ENCODE data around the gene JADE2. TPM values are rescaled to one million over a fixed set of nuclear protein-coding genes. Genes with fewer than 3 reads are reported as not detected.
"Not testable (repeated sequence)": the region's sequence is repeated elsewhere in the genome, so short reads cannot be mapped to it uniquely, and the experiment has no call there.

JADE2 gene
- polyA plus RNA-seq, 4 donors: 3.9 to 12.8 (median 9.2) TPM

DNA sequence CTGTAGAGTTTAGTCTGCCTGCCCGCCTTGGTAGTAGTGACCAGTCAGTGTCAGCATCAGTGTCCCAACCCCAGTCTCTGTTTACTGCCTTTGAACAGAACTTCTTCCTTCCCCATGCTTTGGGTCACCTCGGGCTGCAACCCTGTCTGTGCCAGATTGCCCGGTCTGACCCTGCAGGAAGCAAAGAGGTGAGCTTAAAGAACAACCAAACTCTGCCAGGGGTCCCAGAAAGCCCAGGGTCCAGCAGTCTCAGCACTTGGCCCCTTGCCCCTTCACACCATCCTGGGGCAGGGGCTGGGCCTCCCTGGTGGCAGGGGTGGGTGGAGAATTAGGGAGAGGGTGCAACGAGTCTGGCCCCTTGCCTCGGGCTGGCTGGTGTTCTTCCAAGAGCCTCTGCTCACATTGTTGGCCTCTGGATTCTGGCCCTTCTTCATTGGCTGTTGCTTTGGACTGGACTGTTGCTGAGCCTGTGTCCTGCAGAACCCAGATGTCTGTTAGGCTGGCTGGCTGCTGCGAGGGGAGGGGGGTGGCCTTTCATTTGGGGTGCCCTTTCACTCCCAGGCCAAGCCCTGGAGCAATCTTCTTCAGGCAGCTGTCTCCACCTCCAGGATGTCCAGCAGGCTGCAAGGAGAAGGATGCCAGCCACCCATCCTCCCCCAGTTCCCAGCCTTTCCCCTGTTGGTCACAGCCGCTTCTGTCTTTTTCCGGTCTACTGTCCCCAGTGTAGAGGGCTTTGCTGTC lies 55.9 kb downstream of the JADE2 start:
- DNase-seq (ENCODE audit: low read depth in 4 of 4, low spot score in 3 of 4): no peak

DNA sequence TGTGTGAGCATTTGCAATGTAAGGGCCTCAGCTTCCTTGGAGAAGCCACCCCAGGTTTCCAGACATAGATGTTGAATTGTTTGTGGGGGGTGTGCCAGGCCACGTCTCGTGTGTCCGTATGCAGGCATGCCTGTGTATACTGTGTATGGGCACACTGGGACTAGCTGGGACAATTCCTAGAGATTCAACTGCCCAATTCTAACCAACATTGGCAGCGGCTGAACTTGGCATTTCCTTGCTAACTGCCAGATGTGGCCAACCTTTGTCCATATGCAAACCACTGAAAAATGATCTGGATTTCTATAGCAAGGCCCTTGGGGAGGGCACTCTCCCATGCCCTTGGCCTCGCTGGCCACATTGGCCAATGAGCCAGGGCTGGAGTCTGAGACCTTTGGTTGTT lies 56.8 kb downstream of the JADE2 start:
- DNase-seq (ENCODE audit: low read depth in 4 of 4, low spot score in 3 of 4): no peak

DNA sequence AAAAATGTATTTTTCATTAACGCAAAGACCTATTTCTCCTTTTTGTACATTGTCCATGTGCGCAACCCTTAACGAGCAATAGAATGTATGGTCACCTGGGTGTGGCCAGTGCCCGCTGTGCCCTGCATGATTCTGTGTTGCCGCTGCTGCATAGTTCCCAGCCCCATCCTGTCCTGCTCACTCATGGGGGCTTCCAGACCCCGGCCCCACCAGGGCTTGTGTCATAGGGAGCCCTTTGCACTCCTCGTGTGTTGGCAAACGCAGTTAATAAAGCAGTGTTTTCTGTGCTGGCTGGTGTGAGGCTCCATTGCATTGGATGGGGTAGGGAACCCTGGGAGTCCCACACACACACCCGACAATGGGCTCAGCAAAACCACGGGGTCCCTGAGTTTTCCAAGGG lies 57.5 kb downstream of the JADE2 start:
- no peak for DNase-seq (ENCODE audit: low read depth in 4 of 4, low spot score in 3 of 4)

DNA sequence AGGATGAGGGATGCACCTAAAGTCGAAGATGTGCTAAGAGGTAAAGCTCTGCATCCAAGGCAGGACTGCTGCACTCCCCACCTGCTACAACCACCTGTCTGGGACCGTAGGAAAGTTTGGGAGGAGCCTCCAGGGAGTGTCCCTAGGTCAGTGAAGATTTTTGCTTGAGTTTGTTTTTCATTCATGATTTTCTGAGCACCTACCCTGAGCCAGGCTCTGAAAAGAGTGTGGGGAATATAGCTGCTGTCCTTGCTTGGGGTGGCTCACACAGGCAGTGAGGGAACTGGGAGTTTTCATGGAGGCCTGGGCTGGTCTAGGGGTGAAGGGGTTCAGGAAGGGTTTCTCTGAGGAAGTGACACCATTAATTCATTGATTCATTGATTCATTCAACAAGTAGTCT lies 58.3 kb downstream of the JADE2 start:
- no peak for DNase-seq (ENCODE audit: low read depth in 4 of 4, low spot score in 3 of 4)

DNA sequence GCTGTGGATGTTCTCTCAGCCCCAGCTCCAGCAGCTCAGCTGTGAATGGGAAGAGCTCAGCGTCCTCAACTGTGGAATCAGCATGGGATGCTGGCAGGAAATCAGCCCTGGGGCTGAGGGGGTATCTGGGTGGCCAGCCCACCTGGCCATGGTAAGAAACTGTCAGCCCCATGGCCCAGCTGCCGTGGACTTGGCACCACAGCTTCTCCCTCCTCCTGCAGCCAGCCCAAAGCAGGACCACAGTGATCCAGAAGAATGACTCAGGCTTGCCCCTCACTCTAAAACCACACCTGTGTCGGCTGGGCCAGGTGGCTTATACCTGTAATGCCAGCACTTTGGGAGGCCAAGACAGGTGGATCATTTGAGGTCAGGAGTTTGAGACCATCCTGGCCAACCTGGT lies 59.2 kb downstream of the JADE2 start:
- DNase-seq (ENCODE audit: low read depth in 4 of 4, low spot score in 3 of 4): no peak

DNA sequence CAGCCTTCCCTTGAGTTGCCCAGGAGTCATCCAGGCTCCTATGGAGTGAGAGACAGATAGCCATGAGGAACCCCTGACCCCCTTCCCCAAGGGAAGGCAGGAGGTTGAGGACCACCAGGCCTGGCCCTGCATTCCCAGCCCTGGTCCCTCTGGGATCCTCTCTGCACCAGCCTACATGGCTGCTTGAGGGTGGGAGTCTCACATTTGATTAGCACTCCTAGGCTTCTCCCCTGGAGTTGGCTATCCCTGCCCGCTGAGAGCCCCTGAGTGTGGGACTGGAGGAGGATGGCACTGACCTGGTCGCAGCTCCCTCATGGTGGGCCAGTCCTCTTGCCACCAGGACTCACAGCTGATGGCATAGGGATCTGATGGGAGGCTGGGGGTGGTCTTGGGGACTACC lies 60.5 kb downstream of the JADE2 start:
- no peak for DNase-seq (ENCODE audit: low read depth in 4 of 4, low spot score in 3 of 4)

DNA sequence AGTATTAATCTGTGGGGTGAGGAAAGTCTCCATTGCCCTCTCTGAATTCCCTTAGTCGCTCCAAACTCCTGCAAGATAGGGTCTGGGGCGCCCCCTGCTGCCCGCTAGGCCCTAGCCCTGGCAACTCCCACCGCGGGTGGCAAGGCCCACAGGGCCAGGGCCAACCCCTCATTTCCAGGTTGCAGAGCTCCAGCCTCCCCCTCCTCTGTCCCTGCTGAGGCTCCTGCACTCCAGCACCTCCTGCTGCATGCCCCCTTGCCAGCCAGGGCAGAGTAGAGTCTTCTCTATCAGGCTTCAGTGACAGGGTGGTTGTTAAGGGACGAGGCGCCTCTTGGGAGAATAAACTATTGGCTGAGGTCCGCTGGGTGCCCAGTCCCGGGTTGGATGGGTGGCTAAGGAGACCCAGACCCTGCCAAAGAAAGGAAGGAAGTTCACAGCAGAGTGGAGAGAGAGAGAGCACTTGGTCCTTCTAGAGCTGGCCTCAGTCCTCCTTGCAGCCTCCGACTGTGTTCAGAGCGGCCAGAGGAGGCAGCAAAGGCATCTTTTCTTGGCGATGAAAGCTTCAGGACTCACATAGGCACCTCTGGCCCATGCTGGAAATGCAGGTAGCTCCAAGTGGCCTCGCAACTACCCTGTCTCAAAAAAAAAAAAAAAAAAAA lies 61.5 kb downstream of the JADE2 start:
- DNase-seq (ENCODE audit: low read depth in 4 of 4, low spot score in 3 of 4): no peak

DNA sequence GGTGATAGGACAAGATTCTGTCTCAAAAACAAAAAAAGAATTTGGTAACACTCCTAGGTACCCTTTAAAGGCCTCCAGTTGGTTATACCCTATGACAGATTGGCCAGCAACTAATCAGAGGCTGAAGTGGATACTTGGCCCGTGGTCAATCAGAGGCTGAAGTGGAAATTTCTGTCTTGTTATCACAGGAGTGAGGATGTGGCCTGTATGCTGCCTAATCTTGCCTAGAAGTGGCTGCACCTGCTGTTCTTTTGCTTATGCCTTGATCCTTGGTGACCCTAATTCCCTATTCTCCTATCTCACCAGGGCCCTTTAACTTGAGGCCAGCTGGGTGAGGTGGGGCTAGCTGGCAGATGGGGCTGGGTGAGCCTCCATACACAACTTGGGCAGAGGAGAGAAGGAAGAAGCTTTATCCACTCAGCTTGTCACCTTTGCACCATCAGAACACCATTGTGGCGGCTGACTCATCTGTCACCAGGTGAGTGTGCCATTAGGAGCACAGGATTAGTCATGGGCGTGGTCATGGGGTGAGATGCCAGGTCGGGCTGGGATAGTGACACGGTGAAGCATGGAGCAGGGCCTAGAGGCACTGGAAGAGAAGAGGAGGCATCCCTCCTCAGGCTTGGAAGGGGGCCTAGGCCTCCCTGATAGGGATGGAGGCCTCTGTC lies 65.7 kb downstream of the JADE2 start:
- DNase-seq (ENCODE audit: low read depth in 4 of 4, low spot score in 3 of 4): no peak

DNA sequence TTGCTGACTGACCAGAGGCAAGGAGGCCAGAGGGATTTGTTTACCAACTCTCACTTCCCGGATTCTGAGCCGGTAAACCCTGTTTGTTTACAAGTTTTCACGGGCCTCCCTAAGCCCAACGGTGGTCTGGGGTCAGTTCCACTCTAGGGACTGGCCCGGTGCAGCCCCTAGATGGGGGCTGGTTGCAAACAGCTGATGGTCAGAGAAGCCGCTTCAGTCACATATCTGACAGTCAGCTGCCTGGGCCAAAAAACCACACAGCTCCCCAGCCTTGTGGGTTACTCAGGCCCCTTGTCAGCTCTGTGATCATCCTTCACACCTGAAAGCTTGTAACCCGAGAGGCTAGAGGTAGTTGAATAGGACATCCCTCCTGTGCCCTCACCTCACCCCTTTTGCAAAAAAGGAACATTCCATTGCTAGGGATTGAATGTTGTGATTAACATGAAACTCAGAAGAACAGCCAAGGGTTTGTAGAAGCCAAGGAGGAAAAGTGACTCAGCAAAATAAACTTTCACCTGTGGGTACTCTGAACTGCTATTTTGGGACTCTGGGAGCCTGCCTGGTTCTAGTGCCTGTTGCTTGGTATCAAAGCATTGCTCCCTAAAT lies 66.8 kb downstream of the JADE2 start:
- DNase-seq (ENCODE audit: low read depth in 4 of 4, low spot score in 3 of 4): no peak

DNA sequence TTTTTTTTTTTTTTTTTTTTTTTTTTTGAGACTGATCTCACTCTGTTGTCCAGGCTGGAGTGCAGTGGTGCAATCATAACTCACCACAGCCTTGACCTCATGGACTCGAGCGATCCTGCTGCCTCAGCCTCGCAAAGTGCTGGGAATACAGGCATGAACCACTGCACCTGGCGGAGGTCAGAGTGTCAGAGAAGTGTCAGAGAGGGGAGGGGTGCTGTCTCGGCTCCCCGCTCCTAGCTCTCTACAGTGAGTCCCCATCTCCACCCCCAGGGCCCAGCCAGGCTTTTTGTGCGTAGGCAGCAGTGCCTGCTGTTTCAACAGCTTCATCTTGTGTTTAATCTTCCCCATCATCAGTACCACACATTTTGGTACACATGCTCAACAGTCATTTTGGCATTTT lies 68.9 kb downstream of the JADE2 start:
- DNase-seq (ENCODE audit: low read depth in 4 of 4, low spot score in 3 of 4): no peak

DNA sequence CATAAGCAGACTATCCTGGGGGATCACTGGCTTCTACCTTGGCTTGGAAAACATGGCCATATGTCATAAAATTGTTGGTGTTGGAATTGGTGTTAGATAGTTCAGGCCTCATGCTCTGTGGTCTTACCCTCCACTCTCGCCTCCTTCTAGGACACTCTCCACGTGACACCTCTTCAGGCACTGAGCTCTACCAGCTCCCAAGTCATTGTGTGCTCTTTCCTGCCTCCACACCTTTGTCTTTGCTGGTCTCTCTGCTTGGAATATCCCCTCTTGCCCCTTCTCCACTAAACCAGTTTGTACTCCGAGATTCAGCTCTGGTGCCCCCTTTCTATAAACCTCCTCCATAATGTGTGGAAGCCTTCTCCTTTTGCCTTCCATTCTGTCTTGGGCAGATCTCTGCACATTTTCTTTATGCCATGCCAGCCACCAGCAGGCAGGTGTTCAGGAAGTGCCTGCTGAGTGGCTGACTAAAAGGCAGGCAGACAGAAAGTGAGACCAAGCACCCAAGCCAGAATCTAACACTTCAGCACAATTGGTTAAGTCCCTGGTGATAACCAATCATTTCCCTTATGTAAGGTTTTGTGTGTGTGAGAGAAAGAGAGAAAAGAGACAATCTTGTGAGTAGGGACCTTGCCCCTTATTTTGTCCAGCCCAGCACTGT lies 69.5 kb downstream of the JADE2 start:
- no peak for DNase-seq (ENCODE audit: low read depth in 4 of 4, low spot score in 3 of 4)

DNA sequence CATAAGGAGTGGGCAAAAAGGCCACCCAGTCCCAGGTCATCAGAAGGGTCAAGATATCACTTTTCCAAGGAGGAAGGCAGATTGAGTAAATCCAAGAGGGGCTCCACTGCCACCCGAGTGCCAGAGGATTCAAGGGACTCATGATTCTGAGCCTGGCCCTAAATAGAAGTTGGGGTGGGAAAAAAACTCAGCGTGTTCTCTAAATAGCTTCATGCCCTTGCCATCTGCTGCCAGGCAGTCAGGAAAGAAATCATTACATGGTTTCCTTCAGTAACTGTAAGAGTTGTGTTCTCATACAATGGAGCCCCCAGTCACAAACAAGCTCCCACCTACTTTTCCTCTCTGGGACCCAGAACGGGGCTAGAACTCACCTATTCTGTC lies 70.0 kb downstream of the JADE2 start:
- DNase-seq (ENCODE audit: low read depth in 4 of 4, low spot score in 3 of 4): no peak

DNA sequence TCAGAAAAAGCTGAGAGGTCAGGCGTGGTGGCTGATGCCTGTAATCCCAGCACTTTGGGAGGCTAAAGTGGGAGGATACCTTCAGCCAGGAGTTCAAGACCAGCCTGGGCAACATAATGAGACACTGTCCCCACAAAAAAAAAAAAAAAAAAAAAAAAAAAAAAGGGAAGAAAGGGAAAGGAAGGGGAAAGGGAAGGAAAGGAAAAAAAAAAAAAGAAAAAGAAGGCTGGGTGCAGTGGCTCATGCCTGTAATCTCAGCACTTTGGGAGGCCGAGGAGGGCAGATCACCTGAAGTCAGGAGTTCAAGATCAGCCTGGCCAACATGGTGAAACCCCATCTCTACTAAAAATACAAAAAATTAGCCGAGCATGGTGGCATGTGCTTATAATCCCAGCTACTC lies 74.3 kb downstream of the JADE2 start:
- DNase-seq (ENCODE audit: low read depth in 4 of 4, low spot score in 3 of 4): not testable (repeated sequence)

DNA sequence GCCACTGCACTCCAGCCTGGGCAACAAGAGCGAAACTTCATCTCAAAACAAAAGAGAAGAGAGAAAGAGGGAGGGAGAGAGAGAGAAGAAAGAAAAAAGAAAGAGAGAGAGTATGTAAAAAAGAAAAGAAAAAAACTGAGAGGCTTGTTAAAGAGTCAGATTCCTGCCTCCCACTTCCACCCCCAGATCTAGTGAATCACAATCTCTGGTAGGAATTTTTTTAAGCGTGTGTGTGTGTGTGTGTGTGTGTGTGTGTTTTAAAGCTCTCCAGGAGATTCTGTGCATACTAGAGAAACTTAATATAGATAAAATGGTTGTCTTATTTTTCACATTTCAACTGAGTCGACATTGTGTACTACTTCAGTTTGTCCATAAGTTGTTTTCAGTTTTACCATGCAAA lies 75.1 kb downstream of the JADE2 start:
- no peak for DNase-seq (ENCODE audit: low read depth in 4 of 4, low spot score in 3 of 4)

DNA sequence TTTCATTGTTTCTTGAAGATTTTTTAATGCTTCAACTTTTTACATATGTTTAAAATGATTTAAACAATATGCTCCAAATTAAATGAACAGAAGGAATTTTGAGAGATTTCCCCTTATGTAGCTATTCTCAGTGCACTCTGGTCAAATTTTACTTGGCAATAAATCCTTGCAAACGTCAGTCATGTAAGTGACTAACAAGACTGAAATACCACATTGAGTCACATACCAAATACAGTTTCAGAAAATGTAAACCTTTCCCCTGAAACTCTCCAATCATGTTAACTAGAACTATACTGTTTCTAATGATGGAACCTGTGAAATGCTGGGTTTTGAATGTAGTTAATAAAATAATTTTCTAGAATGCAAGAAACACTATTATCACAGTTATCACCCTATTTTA lies 77.6 kb downstream of the JADE2 start:
- DNase-seq (ENCODE audit: low read depth in 4 of 4, low spot score in 3 of 4): no peak

DNA sequence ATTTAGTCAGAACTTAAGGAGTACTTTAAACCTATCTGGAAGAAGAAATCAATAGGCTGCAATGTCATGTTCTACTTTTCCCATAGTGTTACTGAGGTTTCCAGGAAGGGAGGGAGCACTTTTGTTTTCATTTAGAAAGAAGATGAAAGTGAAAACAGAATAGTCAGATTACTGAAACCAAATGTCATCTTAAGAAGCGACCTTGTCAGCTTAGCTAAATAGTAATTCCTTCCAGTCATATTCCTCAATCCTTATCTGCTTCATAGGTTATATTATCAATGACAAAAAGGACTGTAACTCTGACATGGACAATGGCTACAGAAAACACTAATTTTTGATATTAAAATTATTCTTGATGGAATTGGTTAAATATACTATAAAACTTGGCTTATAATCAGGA lies 79.4 kb downstream of the JADE2 start:
- DNase-seq (ENCODE audit: low read depth in 4 of 4, low spot score in 3 of 4): no peak

DNA sequence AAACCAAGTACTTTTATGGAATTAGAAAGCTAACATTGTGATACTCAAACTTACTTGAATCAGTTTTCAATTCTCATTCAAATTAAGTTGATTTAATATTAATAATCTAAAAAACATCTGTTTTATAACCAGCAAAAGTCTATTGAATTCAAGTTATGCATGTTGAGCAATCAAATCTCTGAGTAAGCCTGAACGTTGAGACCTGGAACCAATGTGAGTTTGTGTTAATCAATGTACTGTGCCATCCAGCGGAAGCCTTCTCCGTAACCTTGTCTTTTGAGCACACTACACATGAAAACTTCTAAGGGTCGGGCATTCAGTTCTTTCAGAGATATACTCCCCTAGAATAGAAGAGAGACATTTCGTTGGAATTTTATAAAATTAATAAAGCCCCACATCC lies 81.3 kb downstream of the JADE2 start:
- DNase-seq (ENCODE audit: low read depth in 4 of 4, low spot score in 3 of 4): no peak

DNA sequence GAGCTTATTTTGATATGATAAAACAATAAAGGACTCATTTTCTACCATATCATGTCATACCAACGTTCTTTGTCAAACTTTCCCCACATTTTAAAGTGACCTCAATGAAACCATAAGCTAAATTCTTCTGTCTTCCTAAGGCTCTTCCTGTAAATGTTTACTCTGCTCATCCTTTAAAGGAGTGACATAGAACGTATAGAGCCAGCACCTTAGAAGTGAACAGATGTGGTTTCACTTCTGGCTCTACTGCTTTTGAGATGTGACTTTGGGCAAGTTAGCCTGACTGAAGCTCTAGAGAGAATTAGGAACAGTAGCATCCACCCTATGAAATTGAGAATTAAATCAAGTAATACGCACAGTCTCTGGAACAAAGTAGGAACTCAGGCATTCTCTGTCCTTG lies 83.1 kb downstream of the JADE2 start:
- DNase-seq (ENCODE audit: low read depth in 4 of 4, low spot score in 3 of 4): no peak

DNA sequence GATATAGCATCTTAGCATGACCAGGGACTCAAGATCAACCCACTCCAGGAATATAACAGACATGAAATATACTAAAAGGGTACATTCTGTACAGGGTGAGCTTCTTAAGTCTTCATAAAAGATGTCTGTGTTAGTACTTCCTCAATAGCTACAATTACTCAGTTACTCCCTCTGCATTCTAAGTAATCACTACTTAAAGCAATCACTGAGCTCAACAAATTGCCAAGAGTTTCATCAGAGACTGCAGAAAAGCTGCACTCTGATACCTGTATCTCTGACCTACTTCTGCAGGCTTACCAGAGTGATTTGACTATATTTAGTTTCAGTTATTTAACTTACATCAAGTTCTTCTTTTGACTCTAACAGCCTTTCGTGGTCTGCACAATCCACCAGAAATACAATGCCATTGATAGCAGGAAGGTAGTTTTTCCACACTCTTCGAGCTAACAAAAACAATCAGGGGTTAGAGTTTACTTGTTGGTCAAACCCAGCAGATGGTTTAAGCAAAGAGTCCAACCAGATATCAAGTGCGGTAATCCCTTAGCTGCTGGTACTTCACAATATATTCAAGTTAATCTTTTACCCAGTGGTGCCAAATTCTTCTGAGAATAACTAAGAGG lies 83.9 kb downstream of the JADE2 start:
- DNase-seq (ENCODE audit: low read depth in 4 of 4, low spot score in 3 of 4): no peak

DNA sequence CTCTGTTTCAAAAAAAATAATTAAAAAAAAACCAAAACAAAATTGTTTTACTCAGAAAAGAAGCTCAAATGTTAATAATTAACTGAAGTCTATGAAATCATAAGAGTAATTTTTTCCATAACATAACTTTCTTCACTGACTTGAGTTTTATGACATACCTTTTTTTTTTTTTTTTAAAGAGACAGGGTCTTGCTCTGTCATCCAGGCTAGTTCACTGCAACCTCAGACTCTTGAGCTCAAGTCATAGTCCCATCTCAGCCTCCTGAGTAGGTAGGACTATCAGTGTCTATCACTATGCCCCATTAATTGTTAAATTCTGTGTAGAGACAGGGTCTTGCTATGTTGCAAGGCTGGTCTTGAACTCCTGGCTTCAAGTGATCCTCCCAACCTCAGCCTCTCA lies 85.3 kb downstream of the JADE2 start:
- DNase-seq (ENCODE audit: low read depth in 4 of 4, low spot score in 3 of 4): no peak

DNA sequence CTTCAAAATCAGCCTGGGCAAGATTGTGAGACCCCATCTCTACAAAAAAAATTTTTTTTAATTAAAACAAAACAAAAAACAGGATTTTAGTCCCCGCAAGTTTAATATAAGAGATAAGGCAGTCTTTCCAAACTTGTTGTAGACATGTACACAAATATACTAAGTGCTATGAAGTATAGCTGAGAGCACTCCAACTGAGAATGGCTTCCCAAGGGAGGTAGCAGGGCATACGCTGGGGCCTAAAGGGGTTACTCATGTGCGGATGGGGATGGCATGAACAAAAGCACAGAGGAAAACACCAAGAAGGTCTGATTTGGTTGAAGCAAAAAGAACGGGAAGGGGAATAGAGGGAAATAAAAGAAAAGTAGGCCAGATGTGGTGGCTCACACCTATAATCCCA lies 86.0 kb downstream of the JADE2 start:
- DNase-seq (ENCODE audit: low read depth in 4 of 4, low spot score in 3 of 4): no peak
